ENCODE measurements around the gene ATP5F1C.
A peak's percentile ranks its signal among the peaks of the same experiment; 100 is the strongest.
"Not testable (repeated sequence)": the region's sequence is repeated elsewhere in the genome, so short reads cannot be mapped to it uniquely, and the experiment has no call there.

The ATP5F1C gene

DNA sequence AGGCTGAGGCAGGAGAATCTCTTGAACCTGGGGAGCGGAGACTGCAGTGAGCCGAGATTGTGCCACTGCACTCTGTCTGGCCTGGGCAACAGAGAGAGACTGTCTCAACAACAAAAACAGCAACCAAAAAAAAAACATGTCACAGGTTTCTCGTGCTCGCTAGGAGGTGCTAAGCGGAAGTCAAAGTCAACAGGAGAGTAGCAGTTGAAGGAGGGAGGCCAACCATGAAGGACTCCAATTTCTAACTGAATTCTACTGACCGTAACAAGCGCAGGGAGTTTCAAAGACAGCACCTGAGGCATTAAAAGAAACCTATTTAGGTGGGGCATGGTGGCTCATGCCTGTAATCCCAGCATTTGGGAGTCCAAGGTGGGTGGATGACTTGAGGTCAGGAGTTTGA is 19.6 kb upstream of the ATP5F1C start:
- Histone ChIP-seq H3K9ac (ENCODE audit: low read length) (no peak overlapping the region), H3K9me3 (ENCODE audit: control insufficient read depth, low read length) (no peaks in the 10 kb centered on the region), H3K27me3 (replicated peaks; ENCODE audit: control insufficient read depth, insufficient read depth, low read length) (no peaks in the 10 kb centered on the region), H3K36me3 (ENCODE audit: control insufficient read depth, insufficient read depth, low read length, severe bottlenecking) (peaks cover 78% of the 10 kb centered on the region), H3K4me1 (ENCODE audit: control insufficient read depth, insufficient read depth, low read length) (no peaks in the 10 kb centered on the region), H3K4me3 (ENCODE audit: low read length) (no peak overlapping the region)
- DNase-seq (ENCODE audit: low read depth), result no peak

DNA sequence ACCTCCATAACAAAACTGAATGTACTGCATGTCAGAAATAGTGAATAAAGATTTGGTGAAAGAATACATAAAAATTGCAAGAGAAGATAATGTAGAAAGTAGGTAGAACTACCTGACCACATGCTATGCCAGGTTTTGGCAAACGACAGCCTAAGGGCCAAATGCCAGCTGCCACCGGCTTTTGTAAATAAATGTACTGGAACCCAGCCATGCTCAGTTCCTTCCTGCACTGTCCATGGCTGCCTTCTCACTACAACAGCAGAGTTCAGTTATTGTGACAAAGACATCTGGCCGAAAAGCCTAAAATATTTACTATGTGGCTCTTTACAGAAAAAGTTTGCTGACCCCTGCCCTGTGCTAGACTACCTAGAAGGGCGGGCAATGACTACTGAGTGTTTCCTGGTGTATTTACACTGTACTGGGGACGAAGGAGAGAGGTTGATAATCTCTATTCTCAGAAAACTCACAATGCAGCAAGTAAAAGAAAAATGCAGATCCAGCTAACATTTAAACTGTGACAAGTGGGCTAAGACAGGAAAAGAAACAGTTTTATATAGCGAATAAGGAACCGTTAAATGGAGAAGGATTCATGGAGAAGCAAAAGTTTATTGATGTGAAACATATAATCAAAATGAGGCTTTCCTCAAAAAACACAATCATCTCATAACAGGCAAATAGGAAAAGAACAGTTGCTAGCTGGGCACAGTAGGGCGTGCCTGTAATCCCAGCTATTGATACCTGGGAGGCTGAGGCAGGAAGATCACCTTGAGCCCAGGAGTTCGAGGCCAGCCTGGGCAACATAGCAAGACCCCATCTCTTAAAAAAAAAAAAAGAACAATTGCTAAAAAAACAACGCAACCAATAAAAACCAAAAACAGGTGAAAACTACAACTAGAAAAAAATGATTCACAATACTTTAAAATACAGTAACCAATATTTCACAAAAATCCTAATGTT is 13.9 kb upstream of the ATP5F1C start:
- H3K27me3 ChIP-seq (replicated peaks; ENCODE audit: control insufficient read depth, insufficient read depth, low read length), result no peaks in the 10 kb centered on the region
- no peaks in the 10 kb centered on the region for H3K4me1 ChIP-seq (ENCODE audit: control insufficient read depth, insufficient read depth, low read length)
- peaks cover 69% of the 10 kb centered on the region for H3K36me3 ChIP-seq (ENCODE audit: control insufficient read depth, insufficient read depth, low read length, severe bottlenecking)
- no peaks in the 10 kb centered on the region for H3K9me3 ChIP-seq (ENCODE audit: control insufficient read depth, low read length)
- DNase-seq (ENCODE audit: low read depth), result no peak
- no peak overlapping the region for H3K9ac ChIP-seq (ENCODE audit: low read length)
- no peak overlapping the region for H3K4me3 ChIP-seq (ENCODE audit: low read length)

DNA sequence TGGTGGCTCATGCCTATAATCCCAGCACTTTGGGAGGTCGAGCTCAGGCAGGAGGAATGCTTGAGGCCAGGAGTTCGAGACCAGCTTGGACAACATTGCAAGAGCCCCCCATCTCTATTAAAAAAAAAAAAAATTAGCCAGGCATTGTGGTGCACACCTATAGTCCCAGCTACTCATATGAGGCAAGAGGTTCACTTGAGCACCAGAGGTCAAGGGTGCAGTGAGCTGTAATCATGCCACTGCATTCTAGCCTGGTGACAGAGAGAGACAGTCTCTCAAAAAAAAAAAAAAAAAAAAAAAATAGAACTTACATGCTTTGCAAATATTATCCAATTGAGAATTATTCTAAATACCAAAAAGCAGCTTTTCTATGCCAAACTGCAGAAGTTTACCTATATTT is 11.2 kb upstream of the ATP5F1C start:
- H3K9ac ChIP-seq (ENCODE audit: low read length), result no peak overlapping the region
- DNase-seq (ENCODE audit: low read depth), result no peak
- no peaks in the 10 kb centered on the region for H3K9me3 ChIP-seq (ENCODE audit: control insufficient read depth, low read length)
- no peak overlapping the region for H3K4me3 ChIP-seq (ENCODE audit: low read length)
- no peaks in the 10 kb centered on the region for H3K27me3 ChIP-seq (replicated peaks; ENCODE audit: control insufficient read depth, insufficient read depth, low read length)
- H3K36me3 ChIP-seq (ENCODE audit: control insufficient read depth, insufficient read depth, low read length, severe bottlenecking), result peaks cover 65% of the 10 kb centered on the region
- H3K4me1 ChIP-seq (ENCODE audit: control insufficient read depth, insufficient read depth, low read length), result no peaks in the 10 kb centered on the region

DNA sequence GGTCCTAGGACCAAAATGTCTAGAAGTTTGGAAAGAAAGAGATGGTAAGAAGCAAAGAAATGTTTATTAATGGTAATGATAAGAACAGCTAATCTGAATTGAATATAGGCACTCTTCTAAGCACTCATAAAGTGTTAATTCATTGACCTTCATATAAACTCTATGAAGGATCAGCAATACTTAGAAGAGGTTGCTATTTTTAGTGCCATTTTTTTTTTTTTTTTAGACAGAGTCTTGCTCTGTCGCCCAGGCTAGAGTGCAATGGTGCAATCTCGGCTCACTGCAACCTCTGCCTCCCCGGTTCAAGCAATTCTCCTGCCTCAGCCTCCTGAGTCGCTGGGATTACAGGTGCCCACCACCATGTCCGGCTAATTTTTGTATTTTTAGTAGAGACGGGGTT is 5.8 kb upstream of the ATP5F1C start:
- H3K9ac ChIP-seq (ENCODE audit: low read length); H3K4me1 ChIP-seq (ENCODE audit: control insufficient read depth, insufficient read depth, low read length); H3K4me3 ChIP-seq (ENCODE audit: low read length); H3K27me3 ChIP-seq (replicated peaks; ENCODE audit: control insufficient read depth, insufficient read depth, low read length); H3K9me3 ChIP-seq (ENCODE audit: control insufficient read depth, low read length); DNase-seq (ENCODE audit: low read depth): not testable (repeated sequence)
- peaks cover 31% of the 10 kb centered on the region for H3K36me3 ChIP-seq (ENCODE audit: control insufficient read depth, insufficient read depth, low read length, severe bottlenecking)

DNA sequence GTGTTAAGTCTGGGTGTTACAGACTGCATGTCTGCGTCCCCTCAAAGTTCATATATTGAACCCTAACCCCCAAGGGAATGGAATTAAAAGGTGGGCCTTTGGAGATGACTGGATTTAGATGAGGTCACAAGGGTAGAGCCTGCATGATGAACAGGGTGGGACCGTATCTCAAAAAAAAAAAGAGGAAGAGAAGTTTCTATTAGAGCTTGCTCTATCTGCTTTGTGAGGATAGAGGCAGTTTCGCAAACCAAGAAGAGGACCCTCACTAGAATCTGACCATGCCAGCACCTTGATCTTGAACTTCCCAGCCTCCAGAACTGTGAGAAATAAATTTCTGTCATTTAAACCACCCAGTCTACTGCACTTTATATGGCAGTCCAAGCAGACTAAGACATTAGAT is 1.5 kb upstream of the ATP5F1C start:
- H3K4me1 ChIP-seq (ENCODE audit: control insufficient read depth, insufficient read depth, low read length), result peaks cover 24% of the 10 kb centered on the region
- no peaks in the 10 kb centered on the region for H3K27me3 ChIP-seq (replicated peaks; ENCODE audit: control insufficient read depth, insufficient read depth, low read length)
- peaks cover 4% of the 10 kb centered on the region for H3K36me3 ChIP-seq (ENCODE audit: control insufficient read depth, insufficient read depth, low read length, severe bottlenecking)
- DNase-seq (ENCODE audit: low read depth), result no peak
- H3K4me3 ChIP-seq (ENCODE audit: low read length), result peak overlapping the region; percentile 91
- peak overlapping the region; percentile 97 for H3K9ac ChIP-seq (ENCODE audit: low read length)
- no peaks in the 10 kb centered on the region for H3K9me3 ChIP-seq (ENCODE audit: control insufficient read depth, low read length)

DNA sequence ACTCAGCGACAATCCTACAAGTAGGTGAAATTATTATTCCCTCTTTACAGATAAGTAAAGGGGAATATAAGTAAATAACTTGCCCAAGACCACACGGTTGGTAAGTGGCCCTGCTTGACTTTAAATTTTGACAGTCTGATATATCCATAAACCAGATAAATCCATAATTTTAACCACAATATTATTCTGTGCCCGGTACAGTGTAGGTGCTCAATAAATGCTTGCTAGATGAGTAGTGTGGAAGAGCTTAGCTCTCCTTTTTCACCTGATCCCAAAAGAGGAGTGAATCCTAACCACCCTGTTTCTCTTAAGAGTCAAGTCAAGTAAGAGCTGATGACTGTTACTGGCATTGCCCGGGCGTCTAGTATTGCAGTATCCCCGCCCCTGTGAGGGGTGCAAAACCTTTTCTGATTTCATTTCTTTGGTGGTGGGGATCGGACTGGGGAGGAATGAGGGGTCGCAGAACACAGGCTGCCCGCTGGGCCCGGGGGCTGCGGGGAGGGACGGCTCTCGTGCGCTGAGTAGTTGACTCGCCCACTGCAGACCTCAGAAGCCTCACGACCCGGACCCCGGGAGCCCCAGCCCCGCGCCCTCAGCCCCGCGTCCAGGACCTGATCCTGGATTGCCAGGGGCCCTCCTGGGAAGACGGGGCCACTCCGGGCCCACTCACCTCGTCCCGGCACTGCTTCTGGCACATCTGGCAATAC is 674 bp upstream of the ATP5F1C start:
- peak; percentile 57 for DNase-seq (ENCODE audit: low read depth)
- Histone ChIP-seq H3K4me1 (ENCODE audit: control insufficient read depth, insufficient read depth, low read length) (peaks cover 27% of the 10 kb centered on the region), H3K4me3 (ENCODE audit: low read length) (peak overlapping the region; percentile 91)

DNA sequence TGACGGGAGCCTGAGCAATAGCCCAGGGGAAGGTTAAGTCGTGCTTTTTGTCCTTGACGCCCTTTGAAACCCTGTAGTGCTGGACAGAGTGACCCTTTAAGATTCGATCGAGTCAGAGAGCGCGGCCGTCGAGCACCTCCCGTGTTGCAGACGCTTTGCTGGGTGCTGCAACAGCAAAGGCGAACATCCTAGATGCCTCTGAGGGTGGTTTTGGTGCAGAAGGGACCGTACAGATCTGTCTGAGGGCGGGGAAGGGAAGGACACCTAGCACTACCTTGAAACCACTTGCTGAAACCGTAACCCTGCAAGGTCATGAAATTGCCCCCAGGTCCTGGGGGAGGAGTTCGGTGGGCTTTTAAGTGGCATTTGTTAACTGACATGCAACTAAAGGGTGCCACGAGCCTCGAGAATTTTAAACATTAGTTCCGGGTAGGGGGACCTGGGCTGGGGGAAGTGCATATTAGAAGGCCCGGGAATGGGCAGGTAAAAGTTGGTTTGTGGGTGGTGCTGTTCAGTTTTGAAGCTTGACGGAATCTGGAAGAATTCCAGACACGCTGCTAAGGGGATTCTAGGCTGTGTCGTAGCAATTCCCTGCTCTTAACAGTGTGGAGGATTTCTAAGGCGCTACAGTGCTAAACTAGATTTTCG is 786 bp downstream of the ATP5F1C start:
- H3K4me1 ChIP-seq (ENCODE audit: control insufficient read depth, insufficient read depth, low read length), result peaks cover 27% of the 10 kb centered on the region
- peak overlapping the region; percentile 91 for H3K4me3 ChIP-seq (ENCODE audit: low read length)
- DNase-seq (ENCODE audit: low read depth), result peak; percentile 38
- H3K9me3 ChIP-seq (ENCODE audit: control insufficient read depth, low read length), result no peaks in the 10 kb centered on the region
- peak overlapping the region; percentile 97 for H3K9ac ChIP-seq (ENCODE audit: low read length)
- H3K36me3 ChIP-seq (ENCODE audit: control insufficient read depth, insufficient read depth, low read length, severe bottlenecking), result peaks cover 17% of the 10 kb centered on the region
- no peaks in the 10 kb centered on the region for H3K27me3 ChIP-seq (replicated peaks; ENCODE audit: control insufficient read depth, insufficient read depth, low read length)

More for the DNA sequence above, 674 bp upstream of the ATP5F1C start:
- Histone ChIP-seq H3K27me3 (replicated peaks; ENCODE audit: control insufficient read depth, insufficient read depth, low read length) (no peaks in the 10 kb centered on the region), H3K9ac (ENCODE audit: low read length) (peak overlapping the region; percentile 97), H3K9me3 (ENCODE audit: control insufficient read depth, low read length) (no peaks in the 10 kb centered on the region), H3K36me3 (ENCODE audit: control insufficient read depth, insufficient read depth, low read length, severe bottlenecking) (peaks cover 11% of the 10 kb centered on the region)

DNA sequence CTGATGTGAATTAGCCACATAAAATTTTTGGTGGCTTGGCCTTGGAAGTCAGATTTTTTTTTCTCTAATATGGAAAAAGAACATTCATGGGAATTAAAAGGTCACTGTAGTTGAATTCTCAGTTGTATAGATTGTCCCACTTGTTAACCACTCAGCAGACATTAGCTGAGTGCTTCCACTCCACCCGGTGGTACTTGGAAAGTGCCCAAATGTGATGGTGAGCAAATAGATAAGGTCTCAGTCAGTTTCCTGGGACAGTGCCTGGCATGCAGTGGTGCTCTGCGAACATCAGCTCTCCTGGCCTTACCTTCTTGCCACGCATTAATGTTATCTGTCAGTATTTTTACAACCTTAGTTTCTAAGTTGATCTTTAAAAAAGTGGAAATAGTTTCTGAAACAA is 1.4 kb downstream of the ATP5F1C start:
- peak; percentile 55 for DNase-seq (ENCODE audit: low read depth)
- peak overlapping the region; percentile 97 for H3K9ac ChIP-seq (ENCODE audit: low read length)
- peak overlapping the region; percentile 91 for H3K4me3 ChIP-seq (ENCODE audit: low read length)
- peaks cover 27% of the 10 kb centered on the region for H3K4me1 ChIP-seq (ENCODE audit: control insufficient read depth, insufficient read depth, low read length)
- H3K36me3 ChIP-seq (ENCODE audit: control insufficient read depth, insufficient read depth, low read length, severe bottlenecking), result peaks cover 17% of the 10 kb centered on the region
- no peaks in the 10 kb centered on the region for H3K9me3 ChIP-seq (ENCODE audit: control insufficient read depth, low read length)
- no peaks in the 10 kb centered on the region for H3K27me3 ChIP-seq (replicated peaks; ENCODE audit: control insufficient read depth, insufficient read depth, low read length)

DNA sequence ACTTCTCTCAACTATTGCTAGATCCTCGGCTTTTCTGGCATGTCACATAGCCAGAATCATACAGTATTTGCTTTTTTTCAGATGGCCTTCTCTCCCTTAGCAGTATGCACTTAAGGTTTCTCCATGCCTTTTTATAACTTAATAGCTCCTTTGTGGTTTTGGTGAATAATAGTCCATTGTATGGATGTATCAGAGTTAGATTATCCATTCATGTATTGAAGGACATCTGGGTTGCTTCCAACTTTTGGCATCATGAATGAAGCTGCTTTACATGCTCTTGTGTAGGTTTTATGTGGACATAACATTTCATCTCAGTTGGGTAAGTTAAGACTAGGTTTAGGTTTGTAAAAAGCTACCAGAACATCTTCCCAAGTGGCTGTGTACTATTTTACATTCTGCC is 4.6 kb downstream of the ATP5F1C start:
- no peak for DNase-seq (ENCODE audit: low read depth)
- no peaks in the 10 kb centered on the region for H3K27me3 ChIP-seq (replicated peaks; ENCODE audit: control insufficient read depth, insufficient read depth, low read length)
- no peak overlapping the region for H3K9ac ChIP-seq (ENCODE audit: low read length)
- H3K4me1 ChIP-seq (ENCODE audit: control insufficient read depth, insufficient read depth, low read length), result peaks cover 18% of the 10 kb centered on the region
- H3K36me3 ChIP-seq (ENCODE audit: control insufficient read depth, insufficient read depth, low read length, severe bottlenecking), result peaks cover 30% of the 10 kb centered on the region
- no peaks in the 10 kb centered on the region for H3K9me3 ChIP-seq (ENCODE audit: control insufficient read depth, low read length)
- no peak overlapping the region for H3K4me3 ChIP-seq (ENCODE audit: low read length)

DNA sequence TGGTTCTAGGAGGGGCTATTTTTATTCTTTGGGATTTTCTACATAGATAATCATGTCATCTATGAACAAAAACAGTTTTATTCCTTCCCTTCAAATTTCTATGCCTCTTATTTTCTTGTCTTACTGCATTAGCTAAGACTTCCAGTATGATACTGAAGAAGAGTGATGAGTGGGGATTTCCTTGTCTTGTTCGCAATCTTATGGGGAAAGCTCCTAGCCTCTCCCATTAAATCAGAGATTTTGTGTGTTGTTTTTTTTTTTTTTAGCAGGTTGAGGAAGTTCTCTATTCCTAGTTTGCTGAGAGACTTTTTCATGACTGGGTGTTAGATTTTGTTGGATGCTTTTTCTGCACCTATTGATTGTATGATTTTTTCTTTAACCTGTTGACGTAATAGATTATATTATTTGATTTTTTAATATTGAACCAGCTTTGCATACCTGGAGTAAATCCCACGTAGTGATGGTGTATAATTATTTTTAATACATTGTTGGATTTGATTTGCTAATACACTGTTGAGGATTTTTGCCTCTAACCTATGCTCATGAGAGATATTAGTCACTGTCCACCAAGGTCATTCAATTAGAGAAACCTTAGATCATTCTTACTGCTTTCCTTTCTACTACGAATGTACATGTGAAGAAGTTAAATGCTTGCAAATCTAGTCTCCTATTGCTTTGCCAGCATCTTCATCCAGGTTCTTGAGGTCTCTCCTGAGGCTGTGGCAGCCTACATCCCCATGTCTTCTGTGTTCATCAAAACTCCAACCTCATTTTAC is 6.5 kb downstream of the ATP5F1C start:
- Histone ChIP-seq H3K27me3 (replicated peaks; ENCODE audit: control insufficient read depth, insufficient read depth, low read length) (no peaks in the 10 kb centered on the region), H3K9ac (ENCODE audit: low read length) (no peak overlapping the region), H3K4me3 (ENCODE audit: low read length) (no peak overlapping the region), H3K4me1 (ENCODE audit: control insufficient read depth, insufficient read depth, low read length) (peaks cover 20% of the 10 kb centered on the region), H3K36me3 (ENCODE audit: control insufficient read depth, insufficient read depth, low read length, severe bottlenecking) (peaks cover 48% of the 10 kb centered on the region), H3K9me3 (ENCODE audit: control insufficient read depth, low read length) (no peaks in the 10 kb centered on the region)
- no peak for DNase-seq (ENCODE audit: low read depth)
